Measurements from ENCODE around the gene PCSK7. TPM values are rescaled to one million over a fixed set of nuclear protein-coding genes. Genes with fewer than 3 reads are reported as not detected.
A peak's percentile ranks its signal among the peaks of the same experiment; 100 is the strongest.

Gene PCSK7
- total RNA-seq, 2 experiments from 2014 or later = 229 to 247 TPM

GRCh38 chr11:117187799-117188481 lies 43.9 kb downstream of the PCSK7 start:
- Mint-ChIP-seq H3K27me3 (no peaks in the 10 kb centered on the region), H3K4me3 (no peak overlapping the region), H3K36me3 (ENCODE audit: low read depth) (peaks cover 36% of the 10 kb centered on the region), H3K4me1 (ENCODE audit: low read depth) (no peaks in the 10 kb centered on the region), H3K27ac (no peak overlapping the region), H3K9me3 (no peaks in the 10 kb centered on the region)
- DNase-seq (peak in 1 of 14 experiments; percentile 15), ATAC-seq (ENCODE audit: poor library complexity) (no peak)
- Histone ChIP-seq H3K4me3 (ENCODE audit: low read length) (no peak overlapping the region), H3K27me3 (ENCODE audit: control insufficient read depth in 1 of 2, insufficient read depth in 2 of 2, low read length in 2 of 2) (no peaks in the 10 kb centered on the region), H3K9me3 (ENCODE audit: control insufficient read depth in 1 of 2, insufficient read depth in 1 of 2, low read length in 2 of 2) (no peaks in the 10 kb centered on the region), H3K27ac (ENCODE audit: low read depth in 1 of 2, low read length in 2 of 2) (no peak overlapping the region), H3K36me3 (ENCODE audit: insufficient read depth, low read length) (peaks cover 38% of the 10 kb centered on the region), H3K4me1 (ENCODE audit: insufficient read depth, low read length) (peaks cover 2% of the 10 kb centered on the region)
- ChIA-PET POLR2A (interaction anchor here (0.6 to 1.1 kb wide), 2 partner anchors 8 to 11 kb away, joined by 3 to 4 read pairs; partner anchors contain the start of gene TAGLN), CTCF (no interaction called here)
- TF ChIP-seq CTCF (IDR thresholded peaks at IDR 0.05) = no peak
- intact Hi-C loops (cut with DNase I, micrococcal nuclease) = no loop called here

- ChIA-PET POLR2A (no interaction called here), CTCF (no interaction called here)
- DNase-seq = no peak
- H3K27ac Mint-ChIP-seq = no peak overlapping the region
- no peaks in the 10 kb centered on the region for H3K27me3 Mint-ChIP-seq
- no peaks in the 10 kb centered on the region for H3K4me1 Mint-ChIP-seq (ENCODE audit: low read depth)
- peaks cover 32% of the 10 kb centered on the region for H3K36me3 Mint-ChIP-seq (ENCODE audit: low read depth)
- H3K27me3 ChIP-seq (ENCODE audit: control insufficient read depth in 1 of 2, insufficient read depth in 2 of 2, low read length in 2 of 2) = no peaks in the 10 kb centered on the region
- no peak overlapping the region for H3K4me3 ChIP-seq (ENCODE audit: low read length)
- intact Hi-C loops (cut with DNase I, micrococcal nuclease) = no loop called here
- TF ChIP-seq CTCF (IDR thresholded peaks at IDR 0.05) = no peak
- H3K9me3 Mint-ChIP-seq = no peaks in the 10 kb centered on the region
- no peak overlapping the region for H3K4me3 Mint-ChIP-seq
- H3K4me1 ChIP-seq (ENCODE audit: insufficient read depth, low read length) = peaks cover 2% of the 10 kb centered on the region
- H3K9me3 ChIP-seq (ENCODE audit: control insufficient read depth in 1 of 2, insufficient read depth in 1 of 2, low read length in 2 of 2) = no peaks in the 10 kb centered on the region
- no peak for ATAC-seq (ENCODE audit: poor library complexity)
- no peak overlapping the region for H3K27ac ChIP-seq (ENCODE audit: low read depth in 1 of 2, low read length in 2 of 2)
- peaks cover 44% of the 10 kb centered on the region for H3K36me3 ChIP-seq (ENCODE audit: insufficient read depth, low read length)
These were observed 44.5 kb downstream of the PCSK7 start for GRCh38 chr11:117187428-117187798.

GRCh38 chr11:117187007-117187406 lies 44.9 kb downstream of the PCSK7 start:
- Mint-ChIP-seq H3K4me1 (ENCODE audit: low read depth) (no peaks in the 10 kb centered on the region), H3K36me3 (ENCODE audit: low read depth) (peaks cover 32% of the 10 kb centered on the region), H3K4me3 (no peak overlapping the region), H3K9me3 (no peaks in the 10 kb centered on the region), H3K27me3 (no peaks in the 10 kb centered on the region), H3K27ac (no peak overlapping the region)
- DNase-seq (peak in 1 of 14 experiments; percentile 10), ATAC-seq (ENCODE audit: poor library complexity) (no peak)
- intact Hi-C loops (cut with DNase I, micrococcal nuclease) = no loop called here
- peaks cover 2% of the 10 kb centered on the region for H3K4me1 ChIP-seq (ENCODE audit: insufficient read depth, low read length)
- no peaks in the 10 kb centered on the region for H3K27me3 ChIP-seq (ENCODE audit: control insufficient read depth in 1 of 2, insufficient read depth in 2 of 2, low read length in 2 of 2)
- H3K9me3 ChIP-seq (ENCODE audit: control insufficient read depth in 1 of 2, insufficient read depth in 1 of 2, low read length in 2 of 2) = no peaks in the 10 kb centered on the region
- H3K4me3 ChIP-seq (ENCODE audit: low read length) = no peak overlapping the region
- ChIA-PET CTCF (no interaction called here), POLR2A (no interaction called here)
- no peak for TF ChIP-seq CTCF (IDR thresholded peaks at IDR 0.05)
- no peak overlapping the region for H3K27ac ChIP-seq (ENCODE audit: low read depth in 1 of 2, low read length in 2 of 2)
- H3K36me3 ChIP-seq (ENCODE audit: insufficient read depth, low read length) = peaks cover 46% of the 10 kb centered on the region
